BLaER1 (cell line): ENCODE measurements around the gene GOLT1A.

Experiments used
- H3K27ac ChIP-seq: shearing (Covaris generic); formaldehyde crosslinking; 2 replicates; pipeline ENCODE4 v1.8.1; 2022
- H3K27me3 ChIP-seq: shearing (Covaris generic); formaldehyde crosslinking; 2 replicates; pipeline ENCODE4 v1.8.1; 2022
- H3K36me3 ChIP-seq: shearing (Covaris generic); formaldehyde crosslinking; 2 replicates; pipeline ENCODE4 v1.8.1; 2022
- H3K4me1 ChIP-seq: shearing (Covaris generic); formaldehyde crosslinking; 2 replicates; pipeline ENCODE4 v1.8.1; 2022
- H3K4me2 ChIP-seq: shearing (Covaris generic); formaldehyde crosslinking; 2 replicates; pipeline ENCODE4 v1.8.1; 2022
- H3K4me3 ChIP-seq: shearing (Covaris generic); formaldehyde crosslinking; 2 replicates; pipeline ENCODE4 v1.8.1; 2022
- H3K9ac ChIP-seq: shearing (Covaris generic); formaldehyde crosslinking; 2 replicates; pipeline ENCODE4 v1.8.1; 2022
- H3K9me3 ChIP-seq: shearing (Covaris generic); formaldehyde crosslinking; 2 replicates; pipeline ENCODE4 v1.8.1; 2022
- H4K20me1 ChIP-seq: shearing (Covaris generic); formaldehyde crosslinking; 2 replicates; pipeline ENCODE4 v1.8.1; 2022
- Cebpa-rat ChIP-seq: shearing (Covaris generic); IDR thresholded peaks from 2 replicates; pipeline ENCODE4 v1.8.1; 2022

The GOLT1A gene

DNA sequence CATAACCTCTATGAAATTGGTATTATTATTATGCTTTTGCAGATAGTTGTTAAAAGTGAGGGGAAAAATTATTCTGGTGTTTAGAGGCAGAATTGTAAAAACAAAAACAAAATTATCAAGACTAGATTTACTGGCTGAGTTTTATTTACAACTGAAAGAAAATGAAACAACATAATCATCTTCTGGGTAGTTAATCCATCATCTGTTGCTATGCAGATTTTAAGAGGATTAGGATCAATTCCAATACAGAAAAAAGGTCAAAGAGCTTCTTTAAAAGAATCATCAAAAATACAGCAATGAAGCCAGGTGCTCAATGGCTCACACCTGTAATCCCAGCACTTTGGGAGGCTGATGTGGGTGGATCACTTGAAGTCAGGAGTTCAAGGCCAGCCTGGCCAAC is 8.3 kb downstream of the GOLT1A start:
- TF ChIP-seq Cebpa-rat, result no peak
- no peaks in the 10 kb centered on the region for H3K27me3 ChIP-seq
- H3K36me3 ChIP-seq, result no peaks in the 10 kb centered on the region
- H3K27ac ChIP-seq, result no peak overlapping the region
- H3K9ac ChIP-seq, result no peak overlapping the region
- no peaks in the 10 kb centered on the region; the same call in 1 of the 2 replicates for H3K4me1 ChIP-seq
- no peaks in the 10 kb centered on the region for H3K9me3 ChIP-seq
- H3K4me3 ChIP-seq, result no peak overlapping the region
- no peaks in the 10 kb centered on the region for H4K20me1 ChIP-seq
- H3K4me2 ChIP-seq, result no peak overlapping the region

GRCh38 chr1:204204944-204205343 is 8.8 kb downstream of the GOLT1A start:
- TF ChIP-seq Cebpa-rat, result no peak
- Histone ChIP-seq H3K27me3 (no peaks in the 10 kb centered on the region), H3K9me3 (no peaks in the 10 kb centered on the region), H4K20me1 (no peaks in the 10 kb centered on the region), H3K27ac (no peak overlapping the region), H3K4me1 (no peaks in the 10 kb centered on the region; the same call in 1 of the 2 replicates), H3K36me3 (no peaks in the 10 kb centered on the region), H3K4me3 (no peak overlapping the region), H3K4me2 (no peak overlapping the region), H3K9ac (no peak overlapping the region)

DNA sequence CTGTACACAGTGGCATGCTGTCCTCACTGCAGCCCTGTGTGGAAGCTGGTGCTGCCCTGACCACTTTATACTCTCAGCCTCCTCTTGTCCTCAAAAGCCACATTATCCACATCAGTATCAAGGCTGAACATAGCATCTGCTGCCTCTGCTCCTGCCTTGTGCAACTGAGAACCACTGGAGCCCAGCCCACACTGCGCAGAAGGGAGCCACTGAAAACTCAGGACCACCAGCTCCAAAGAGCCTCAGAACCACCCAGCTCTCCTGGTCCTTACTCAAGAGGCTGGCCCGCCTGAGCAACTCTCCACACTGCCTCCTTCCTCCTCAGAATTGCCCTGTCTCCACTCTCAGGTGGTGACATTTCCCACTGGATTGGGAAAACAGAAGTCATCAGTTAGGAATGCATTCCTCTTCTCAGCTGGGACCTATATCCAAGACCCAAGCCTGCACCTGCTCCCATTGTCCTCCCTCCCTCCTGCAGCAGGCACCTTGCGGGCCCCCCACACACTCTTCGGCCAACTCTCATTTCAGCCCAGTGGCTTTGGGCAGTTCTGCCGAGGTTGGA is 10.5 kb downstream of the GOLT1A start:
- Histone ChIP-seq H3K4me3 (no peak overlapping the region), H3K4me2 (no peak overlapping the region), H3K4me1 (peaks cover 16% of the 10 kb centered on the region), H3K27ac (no peak overlapping the region), H3K9ac (no peak overlapping the region), H3K27me3 (no peaks in the 10 kb centered on the region), H3K36me3 (no peaks in the 10 kb centered on the region), H4K20me1 (no peaks in the 10 kb centered on the region), H3K9me3 (no peaks in the 10 kb centered on the region)
- no peak for TF ChIP-seq Cebpa-rat

- Histone ChIP-seq H3K9ac (no peak overlapping the region), H3K4me1 (peaks cover 24% of the 10 kb centered on the region), H3K9me3 (no peaks in the 10 kb centered on the region), H3K4me2 (no peak overlapping the region), H3K4me3 (no peak overlapping the region), H3K27me3 (no peaks in the 10 kb centered on the region), H3K27ac (no peak overlapping the region), H4K20me1 (no peaks in the 10 kb centered on the region), H3K36me3 (no peaks in the 10 kb centered on the region)
- no peak for TF ChIP-seq Cebpa-rat
These were observed 11.3 kb downstream of the GOLT1A start for GRCh38 chr1:204202481-204202880.

GRCh38 chr1:204201348-204202040 is 12.3 kb downstream of the GOLT1A start:
- H3K27me3 ChIP-seq, result no peaks in the 10 kb centered on the region
- no peaks in the 10 kb centered on the region for H3K36me3 ChIP-seq
- peaks cover 34% of the 10 kb centered on the region for H3K4me1 ChIP-seq
- H4K20me1 ChIP-seq, result no peaks in the 10 kb centered on the region
- H3K9me3 ChIP-seq, result no peaks in the 10 kb centered on the region
- no peak for TF ChIP-seq Cebpa-rat
- no peak overlapping the region for H3K4me2 ChIP-seq
- H3K9ac ChIP-seq, result no peak overlapping the region
- H3K27ac ChIP-seq, result no peak overlapping the region
- no peak overlapping the region for H3K4me3 ChIP-seq

- H3K4me3 ChIP-seq, result no peak overlapping the region
- no peak overlapping the region for H3K9ac ChIP-seq
- H3K27ac ChIP-seq, result no peak overlapping the region
- H3K4me2 ChIP-seq, result peak overlapping the region; percentile 76
- no peaks in the 10 kb centered on the region for H3K27me3 ChIP-seq
- peaks cover 53% of the 10 kb centered on the region for H3K4me1 ChIP-seq
- TF ChIP-seq Cebpa-rat, result no peak
- no peaks in the 10 kb centered on the region for H3K36me3 ChIP-seq
- H3K9me3 ChIP-seq, result no peaks in the 10 kb centered on the region
- H4K20me1 ChIP-seq, result no peaks in the 10 kb centered on the region
These were observed 14.2 kb downstream of the GOLT1A start for GRCh38 chr1:204199579-204199978.

DNA sequence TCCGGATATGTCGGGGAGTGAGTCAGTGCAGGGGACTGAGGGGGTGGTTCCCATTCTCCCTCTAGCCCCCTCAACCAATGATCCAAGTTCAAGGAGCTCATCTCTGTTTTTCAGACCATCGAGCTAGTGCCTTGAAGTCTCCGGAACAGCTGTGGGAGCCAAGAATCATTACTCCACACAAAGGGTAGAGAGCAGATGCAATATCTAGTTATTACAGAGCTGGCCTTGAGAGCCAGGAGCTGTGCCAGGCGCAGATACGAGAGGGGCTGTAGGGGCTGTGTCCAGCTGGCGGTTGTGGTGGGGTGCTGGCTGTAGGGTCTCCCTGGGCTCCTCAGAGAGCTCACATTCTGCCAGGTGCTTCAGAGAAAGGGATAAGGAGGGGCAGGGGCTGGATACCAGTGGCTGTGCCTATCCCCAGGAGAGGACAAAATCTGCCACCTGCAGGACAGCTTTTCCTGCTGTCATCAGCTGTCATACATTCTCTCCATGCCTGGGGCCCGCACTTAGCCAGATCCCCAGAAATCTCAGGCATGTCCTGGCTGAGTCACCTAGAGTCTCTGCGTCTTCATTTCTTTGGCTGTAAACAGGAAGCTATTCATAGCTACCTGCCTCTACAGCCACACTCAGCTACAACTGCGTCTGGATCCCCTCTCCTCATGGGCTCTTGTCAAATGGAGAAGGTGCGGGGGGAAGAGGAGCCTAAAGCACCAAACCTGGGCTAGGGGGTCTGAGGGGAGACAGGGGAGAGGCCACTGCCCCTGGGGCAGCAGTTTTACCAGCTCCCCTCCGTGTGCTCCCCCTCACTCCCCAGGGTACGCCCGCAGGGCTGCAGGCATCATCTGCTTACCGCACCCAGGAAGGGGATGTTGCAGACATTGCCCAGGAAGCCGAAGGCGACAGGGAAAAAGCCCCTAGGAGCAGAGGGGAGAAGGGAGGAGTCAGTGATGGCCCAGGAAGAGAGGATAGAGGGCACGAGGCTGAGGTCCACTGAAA is 15.1 kb downstream of the GOLT1A start:
- Histone ChIP-seq H3K27me3 (no peaks in the 10 kb centered on the region), H3K9me3 (no peaks in the 10 kb centered on the region), H3K9ac (no peak overlapping the region; the same call in 1 of the 2 replicates), H3K36me3 (no peaks in the 10 kb centered on the region), H3K27ac (no peak overlapping the region), H4K20me1 (no peaks in the 10 kb centered on the region), H3K4me1 (peaks cover 62% of the 10 kb centered on the region), H3K4me2 (peak overlapping the region; percentile 76), H3K4me3 (no peak overlapping the region)
- TF ChIP-seq Cebpa-rat, result no peak

DNA sequence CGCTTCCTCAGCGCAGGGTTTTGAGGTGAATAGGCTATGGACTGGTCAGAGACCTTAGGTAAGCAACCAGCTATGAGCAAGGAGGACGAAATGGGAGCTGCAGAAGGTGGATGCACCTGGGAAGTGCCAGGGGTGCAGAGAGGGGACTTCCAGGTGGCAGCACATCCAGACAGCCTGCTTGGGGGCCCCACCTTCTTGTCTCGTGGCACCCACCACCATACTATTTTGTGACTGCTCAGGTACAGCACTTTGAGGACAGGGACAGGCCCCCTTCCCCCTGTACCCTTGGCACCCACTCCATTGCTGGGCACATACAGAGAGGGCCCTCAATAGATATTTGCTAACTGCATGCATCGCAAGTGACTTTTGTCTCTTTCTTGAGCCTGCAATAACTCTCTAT is 16.7 kb downstream of the GOLT1A start:
- no peak overlapping the region for H3K4me3 ChIP-seq
- no peaks in the 10 kb centered on the region for H4K20me1 ChIP-seq
- peak overlapping the region; percentile 84 for H3K4me2 ChIP-seq
- TF ChIP-seq Cebpa-rat, result no peak
- no peaks in the 10 kb centered on the region for H3K9me3 ChIP-seq
- H3K9ac ChIP-seq, result no peak overlapping the region
- H3K36me3 ChIP-seq, result no peaks in the 10 kb centered on the region
- H3K4me1 ChIP-seq, result peaks cover 78% of the 10 kb centered on the region
- H3K27ac ChIP-seq, result no peak overlapping the region
- no peaks in the 10 kb centered on the region for H3K27me3 ChIP-seq

DNA sequence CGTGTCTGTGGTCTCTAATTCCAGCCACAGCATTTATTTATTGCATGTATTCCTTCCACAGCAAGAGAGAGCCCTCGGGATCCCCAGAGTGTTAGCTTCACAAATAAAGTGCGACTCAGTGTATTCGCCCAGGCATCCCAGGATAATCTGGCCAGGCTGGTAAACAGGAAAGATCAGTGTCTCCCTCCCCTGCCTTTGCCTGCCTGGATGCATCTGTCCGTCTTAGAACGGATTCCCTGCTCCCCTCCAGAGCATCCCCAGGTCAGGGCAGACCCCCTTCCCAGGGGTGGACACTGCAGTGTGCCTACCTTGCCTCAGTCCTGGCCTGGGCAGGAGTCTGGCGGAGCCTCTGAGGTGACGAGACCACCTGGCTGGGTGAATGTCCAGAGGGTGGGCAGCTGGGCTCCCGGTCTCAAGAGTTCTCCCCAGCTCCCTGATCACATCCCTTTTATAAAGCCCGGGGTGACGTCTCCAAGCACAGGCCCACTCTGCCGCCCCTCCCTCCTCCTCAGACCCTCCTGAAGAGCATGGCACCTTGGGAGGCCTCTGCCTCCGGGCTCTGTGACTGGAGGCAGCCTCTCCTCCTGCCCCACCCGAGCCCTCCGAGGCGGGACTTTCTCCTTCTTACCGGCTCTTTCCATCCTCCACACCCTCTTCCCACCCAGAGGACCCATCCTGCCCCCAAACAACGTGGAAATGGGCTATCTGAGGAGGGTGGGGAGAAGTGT is 17.6 kb downstream of the GOLT1A start, which contains the start of gene KISS1:
Gene KISS1 (minus strand): TSS at position 424 of the 728 bp plus-strand sequence. CDS start 3,615 bp downstream, outside the sequence.
- Histone ChIP-seq H3K4me1 (peaks cover 86% of the 10 kb centered on the region), H3K4me2 (peak within 1 kb of the TSS; percentile 84), H3K9ac (no peak within 1 kb of the TSS)

More for the DNA sequence above, 17.6 kb downstream of the GOLT1A start, which contains the start of gene KISS1:
- H3K36me3 ChIP-seq, result no peaks in the 10 kb centered on the region
- no peaks in the 10 kb centered on the region for H3K27me3 ChIP-seq
- TF ChIP-seq Cebpa-rat, result no peak
- H3K9me3 ChIP-seq, result no peaks in the 10 kb centered on the region
- no peak within 1 kb of the TSS for H3K27ac ChIP-seq
- H3K4me3 ChIP-seq, result no peak within 1 kb of the TSS
- no peaks in the 10 kb centered on the region for H4K20me1 ChIP-seq
